ENCODE data around the gene CD36. TPM values are rescaled to one million over a fixed set of nuclear protein-coding genes. Genes with fewer than 3 reads are reported as not detected.

CD36 gene
- total RNA-seq, 1 experiment from 2014 or later: 0.28 TPM

- H3K27ac ChIP-seq (ENCODE audit: insufficient read length, low read depth, low read length): no peak overlapping the region
- H3K79me2 ChIP-seq (ENCODE audit: insufficient read depth, low read length): no peaks in the 10 kb centered on the region
- H2BK15ac ChIP-seq (ENCODE audit: low read depth, low read length): no peak overlapping the region
- H2BK120ac ChIP-seq (ENCODE audit: low read depth, low read length, poor library complexity, severe bottlenecking): no peak overlapping the region
- no peak for DNase-seq
- H3K9me3 ChIP-seq (ENCODE audit: control insufficient read depth, low read depth, low read length): no peaks in the 10 kb centered on the region
- no peak overlapping the region for H3K4ac ChIP-seq (ENCODE audit: low read depth, low read length)
- no peaks in the 10 kb centered on the region for H3K9me3 Mint-ChIP-seq
- no peak overlapping the region for H4K91ac ChIP-seq (ENCODE audit: insufficient read length, low read depth, low read length)
- H3K4me3 Mint-ChIP-seq: no peak overlapping the region
- H3K14ac ChIP-seq (ENCODE audit: insufficient read depth, low read length): no peak overlapping the region
- no peak overlapping the region for H3K23ac ChIP-seq (ENCODE audit: insufficient read length, low read depth, low read length)
- H4K20me1 ChIP-seq (ENCODE audit: control insufficient read depth, insufficient read depth, insufficient read length): no peaks in the 10 kb centered on the region
- H3K79me1 ChIP-seq (ENCODE audit: insufficient read depth, low read depth, low read length, poor library complexity, severe bottlenecking): no peaks in the 10 kb centered on the region
- no peak overlapping the region for H4K5ac ChIP-seq (ENCODE audit: insufficient read length, low read depth, low read length)
- no peak overlapping the region for H3K4me2 ChIP-seq (ENCODE audit: insufficient read depth, insufficient read length, low read length)
- H3T11ph ChIP-seq (ENCODE audit: low read length): no peak overlapping the region
- no peak overlapping the region for H2AFZ ChIP-seq (ENCODE audit: low read length)
- H3K56ac ChIP-seq (ENCODE audit: insufficient read length, low read depth, low read length): no peak overlapping the region
- H3K4me1 ChIP-seq (ENCODE audit: insufficient read depth, low read length): no peaks in the 10 kb centered on the region
- H2BK12ac ChIP-seq (ENCODE audit: insufficient read length, low read depth, low read length): no peak overlapping the region
- H4K8ac ChIP-seq (replicated peaks; ENCODE audit: insufficient read length, low read depth, low read length): no peak overlapping the region
- H2AK5ac ChIP-seq (ENCODE audit: insufficient read length, low read length): no peak overlapping the region
- no peak overlapping the region for H3K18ac ChIP-seq (ENCODE audit: insufficient read length, low read depth, low read length)
- H2BK5ac ChIP-seq (ENCODE audit: insufficient read length, low read length): no peak overlapping the region
- no peaks in the 10 kb centered on the region for H3K27me3 Mint-ChIP-seq (ENCODE audit: low read depth)
- no peak overlapping the region for H2BK20ac ChIP-seq (ENCODE audit: low read depth, low read length, poor library complexity, severe bottlenecking)
- no CpG with 5 or more reads among the region's 1 CpG for WGBS (ENCODE audit: extremely low coverage, insufficient read length, low lambda C conversion rate)
- H3K27me3 ChIP-seq (ENCODE audit: insufficient read depth, low read length): no peaks in the 10 kb centered on the region
- no peak overlapping the region for H3K9ac ChIP-seq (ENCODE audit: extremely low read depth, insufficient read length, low read length)
- H3K27ac Mint-ChIP-seq: no peak overlapping the region
- H3K23me2 ChIP-seq (ENCODE audit: insufficient read length, low read depth, low read length, poor library complexity, severe bottlenecking): no peaks in the 10 kb centered on the region
- no peaks in the 10 kb centered on the region for H3K36me3 Mint-ChIP-seq (ENCODE audit: insufficient read depth in 1 of 3, low read depth in 3 of 3)
- TF ChIP-seq, protein P1, sequence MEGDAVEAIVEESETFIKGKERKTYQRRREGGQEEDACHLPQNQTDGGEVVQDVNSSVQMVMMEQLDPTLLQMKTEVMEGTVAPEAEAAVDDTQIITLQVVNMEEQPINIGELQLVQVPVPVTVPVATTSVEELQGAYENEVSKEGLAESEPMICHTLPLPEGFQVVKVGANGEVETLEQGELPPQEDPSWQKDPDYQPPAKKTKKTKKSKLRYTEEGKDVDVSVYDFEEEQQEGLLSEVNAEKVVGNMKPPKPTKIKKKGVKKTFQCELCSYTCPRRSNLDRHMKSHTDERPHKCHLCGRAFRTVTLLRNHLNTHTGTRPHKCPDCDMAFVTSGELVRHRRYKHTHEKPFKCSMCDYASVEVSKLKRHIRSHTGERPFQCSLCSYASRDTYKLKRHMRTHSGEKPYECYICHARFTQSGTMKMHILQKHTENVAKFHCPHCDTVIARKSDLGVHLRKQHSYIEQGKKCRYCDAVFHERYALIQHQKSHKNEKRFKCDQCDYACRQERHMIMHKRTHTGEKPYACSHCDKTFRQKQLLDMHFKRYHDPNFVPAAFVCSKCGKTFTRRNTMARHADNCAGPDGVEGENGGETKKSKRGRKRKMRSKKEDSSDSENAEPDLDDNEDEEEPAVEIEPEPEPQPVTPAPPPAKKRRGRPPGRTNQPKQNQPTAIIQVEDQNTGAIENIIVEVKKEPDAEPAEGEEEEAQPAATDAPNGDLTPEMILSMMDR (conservative IDR thresholded peaks at IDR 0.05): no peak
- H3K4me1 Mint-ChIP-seq: peaks cover 0 to 3% of the 10 kb centered on the region in 2 experiments; a peak in 1 of 4 replicates
Measured at GRCh38 chr7:80589631-80590030, 48.8 kb upstream of the CD36 start.

Measured in H9 (cell line).